Measurements from ENCODE around the gene MAN1C1.

The MAN1C1 gene

DNA sequence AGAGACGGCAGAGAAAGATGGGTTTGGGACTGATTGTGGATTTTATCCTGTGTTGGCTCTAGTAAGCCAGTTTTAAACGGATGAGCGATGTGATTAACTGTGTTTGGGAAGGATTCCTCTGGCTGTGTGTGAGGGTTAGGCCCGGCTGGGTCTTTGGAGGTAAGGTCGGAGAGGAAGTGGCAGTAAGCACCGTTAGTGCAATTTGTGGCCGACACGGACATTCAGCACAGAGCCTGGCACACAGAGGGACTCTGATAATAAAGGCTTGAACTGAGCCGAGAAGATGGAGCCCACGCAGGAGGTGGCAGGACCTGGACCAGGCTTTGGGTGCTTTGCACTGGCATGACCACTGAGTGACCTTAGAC is 204.5 kb downstream of the MAN1C1 start:
- H3K9me3 ChIP-seq (ENCODE audit: control insufficient read depth, insufficient read depth, low read depth, low read length): no peaks in the 10 kb centered on the region

DNA sequence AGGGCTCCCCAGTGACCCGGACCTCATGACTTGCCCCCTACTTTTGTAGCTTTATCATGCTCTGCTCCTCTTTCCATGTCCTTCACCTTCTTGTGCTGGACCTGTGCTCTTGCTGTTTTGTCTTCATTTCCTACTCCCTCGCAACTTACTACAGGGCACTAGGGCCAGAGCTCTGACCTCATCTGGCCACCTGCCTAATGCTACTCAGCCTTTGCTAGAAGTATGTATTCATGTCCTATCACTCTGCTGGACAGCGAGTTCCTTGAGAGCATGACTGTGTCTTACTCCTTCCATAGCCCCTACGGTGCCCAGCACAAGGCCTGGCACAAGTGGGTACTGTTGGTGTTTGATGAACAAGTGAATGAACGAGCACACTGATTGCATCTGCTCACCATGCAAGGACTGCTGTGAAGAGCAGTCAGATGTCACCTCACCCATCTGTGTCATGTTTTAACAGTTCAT is 205.1 kb downstream of the MAN1C1 start:
- no peak overlapping the region for H3K9ac ChIP-seq (ENCODE audit: low read length)
- no peaks in the 10 kb centered on the region for H3K9me3 ChIP-seq (ENCODE audit: control insufficient read depth, insufficient read depth, low read depth, low read length)
- no peak overlapping the region for H3K4me3 ChIP-seq (ENCODE audit: low read depth, low read length)
- H3K27me3 ChIP-seq (ENCODE audit: control insufficient read depth, insufficient read depth, low read length): no peaks in the 10 kb centered on the region
- H3K4me1 ChIP-seq (ENCODE audit: control insufficient read depth, insufficient read depth, low read length): peaks cover 25% of the 10 kb centered on the region
- H3K36me3 ChIP-seq (ENCODE audit: control insufficient read depth, insufficient read depth, low read length): peaks cover 14% of the 10 kb centered on the region
- no peak overlapping the region for H3K27ac ChIP-seq (ENCODE audit: low read depth, low read length)

More for the DNA sequence above, 204.5 kb downstream of the MAN1C1 start:
- Histone ChIP-seq H3K4me3 (ENCODE audit: low read depth, low read length) (peak overlapping the region; percentile 95), H3K4me1 (ENCODE audit: control insufficient read depth, insufficient read depth, low read length) (peaks cover 25% of the 10 kb centered on the region), H3K27ac (ENCODE audit: low read depth, low read length) (no peak overlapping the region), H3K27me3 (ENCODE audit: control insufficient read depth, insufficient read depth, low read length) (no peaks in the 10 kb centered on the region), H3K36me3 (ENCODE audit: control insufficient read depth, insufficient read depth, low read length) (peaks cover 12% of the 10 kb centered on the region), H3K9ac (ENCODE audit: low read length) (peak overlapping the region; percentile 86)

DNA sequence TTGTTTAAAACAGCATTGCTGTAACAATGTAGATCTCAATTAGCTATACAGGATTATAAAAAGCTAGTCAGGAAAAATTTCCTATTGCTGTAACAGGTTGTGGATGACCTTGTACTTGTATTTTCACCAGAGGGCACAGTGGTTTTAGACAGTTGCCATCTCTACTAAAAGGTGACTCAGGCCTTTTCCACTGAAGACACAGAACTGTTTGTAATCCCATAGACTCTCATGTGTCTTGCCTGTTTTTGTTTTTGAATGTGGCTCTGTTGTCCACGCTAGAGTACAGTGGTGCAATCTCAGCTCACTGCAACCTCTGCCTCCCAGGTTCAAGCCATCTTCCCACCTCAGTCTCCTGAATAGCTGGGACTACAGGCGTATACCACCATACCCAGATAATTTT is 209.0 kb downstream of the MAN1C1 start:
- Histone ChIP-seq H3K4me1 (ENCODE audit: control insufficient read depth, insufficient read depth, low read length) (peaks cover 10% of the 10 kb centered on the region; the same call in 1 of the 2 replicates), H3K36me3 (ENCODE audit: control insufficient read depth, insufficient read depth, low read length) (peaks cover 48% of the 10 kb centered on the region)

DNA sequence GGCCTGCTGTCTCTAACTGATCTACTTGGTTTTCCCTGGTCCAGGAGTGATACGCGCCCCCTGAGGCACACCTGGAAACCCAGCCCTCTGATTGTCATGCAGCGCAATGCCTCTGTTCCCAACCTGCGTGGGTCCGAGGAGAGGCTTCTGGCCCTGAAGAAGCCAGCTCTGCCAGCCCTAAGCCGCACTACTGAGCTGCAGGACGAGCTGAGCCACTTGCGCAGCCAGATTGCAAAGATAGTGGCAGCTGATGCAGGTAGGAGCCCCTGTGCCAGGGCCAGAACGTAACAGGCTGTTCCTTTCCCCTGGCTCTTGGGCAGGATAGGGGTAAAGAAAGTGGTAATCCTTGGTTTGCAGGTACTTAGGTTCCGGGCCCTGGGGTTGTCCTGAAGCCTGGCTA is 210.0 kb downstream of the MAN1C1 start:
- Histone ChIP-seq H3K4me1 (ENCODE audit: control insufficient read depth, insufficient read depth, low read length) (peaks cover 3% of the 10 kb centered on the region; the same call in 1 of the 2 replicates), H3K9me3 (ENCODE audit: control insufficient read depth, insufficient read depth, low read depth, low read length) (no peaks in the 10 kb centered on the region), H3K27ac (ENCODE audit: low read depth, low read length) (no peak overlapping the region), H3K36me3 (ENCODE audit: control insufficient read depth, insufficient read depth, low read length) (peaks cover 58% of the 10 kb centered on the region), H3K4me3 (ENCODE audit: low read depth, low read length) (no peak overlapping the region), H3K9ac (ENCODE audit: low read length) (no peak overlapping the region), H3K27me3 (ENCODE audit: control insufficient read depth, insufficient read depth, low read length) (no peaks in the 10 kb centered on the region)

More for the DNA sequence above, 209.0 kb downstream of the MAN1C1 start:
- no peaks in the 10 kb centered on the region for H3K9me3 ChIP-seq (ENCODE audit: control insufficient read depth, insufficient read depth, low read depth, low read length)
- H3K4me3 ChIP-seq (ENCODE audit: low read depth, low read length): no peak overlapping the region
- no peak overlapping the region for H3K27ac ChIP-seq (ENCODE audit: low read depth, low read length)
- no peaks in the 10 kb centered on the region for H3K27me3 ChIP-seq (ENCODE audit: control insufficient read depth, insufficient read depth, low read length)
- H3K9ac ChIP-seq (ENCODE audit: low read length): no peak overlapping the region

DNA sequence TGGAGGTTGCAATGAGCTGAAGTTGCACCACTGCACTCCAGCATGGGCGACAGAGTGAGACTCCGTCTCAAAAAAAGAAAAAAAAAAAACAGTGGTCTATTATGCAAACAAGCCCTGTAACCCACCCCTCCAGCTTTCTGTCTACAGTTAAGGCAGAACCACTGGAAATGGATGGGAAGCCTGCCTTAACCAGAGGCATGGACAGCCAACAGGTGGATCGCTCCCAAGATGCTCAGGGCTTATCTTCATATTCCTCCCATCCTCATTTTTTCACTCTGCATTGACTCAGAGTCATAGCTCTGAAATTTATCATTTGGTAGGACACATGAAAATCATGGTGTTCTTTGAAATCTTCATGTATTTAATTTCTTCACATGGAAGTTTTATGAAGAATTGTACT is 211.9 kb downstream of the MAN1C1 start:
- no peaks in the 10 kb centered on the region for H3K27me3 ChIP-seq (ENCODE audit: control insufficient read depth, insufficient read depth, low read length)
- no peak overlapping the region for H3K9ac ChIP-seq (ENCODE audit: low read length)
- no peaks in the 10 kb centered on the region for H3K9me3 ChIP-seq (ENCODE audit: control insufficient read depth, insufficient read depth, low read depth, low read length)
- H3K4me3 ChIP-seq (ENCODE audit: low read depth, low read length): no peak overlapping the region
- no peak overlapping the region for H3K27ac ChIP-seq (ENCODE audit: low read depth, low read length)
- H3K4me1 ChIP-seq (ENCODE audit: control insufficient read depth, insufficient read depth, low read length): no peaks in the 10 kb centered on the region; the same call in 1 of the 2 replicates
- peaks cover 77% of the 10 kb centered on the region for H3K36me3 ChIP-seq (ENCODE audit: control insufficient read depth, insufficient read depth, low read length)

DNA sequence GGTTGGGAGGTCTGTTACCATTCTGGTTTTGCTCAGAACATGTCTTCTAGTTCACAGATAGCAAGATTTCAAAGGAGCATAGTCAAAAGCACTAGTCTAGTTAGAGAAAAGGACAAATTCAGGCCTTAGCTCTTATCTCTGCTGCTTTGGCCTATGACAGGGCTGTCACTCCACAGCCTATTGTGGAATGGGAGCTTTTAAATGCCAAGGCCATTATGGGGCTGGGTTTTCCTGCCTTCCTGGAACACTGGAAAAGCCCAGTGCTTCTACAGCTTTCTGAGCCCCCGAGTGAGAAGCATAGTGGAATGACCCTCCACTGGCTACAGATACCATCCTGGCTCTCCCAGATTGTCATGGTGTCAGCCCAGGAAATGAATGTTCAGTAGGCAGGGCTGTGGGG is 212.5 kb downstream of the MAN1C1 start:
- Histone ChIP-seq H3K4me1 (ENCODE audit: control insufficient read depth, insufficient read depth, low read length) (no peaks in the 10 kb centered on the region; the same call in 1 of the 2 replicates), H3K9ac (ENCODE audit: low read length) (no peak overlapping the region), H3K4me3 (ENCODE audit: low read depth, low read length) (no peak overlapping the region), H3K36me3 (ENCODE audit: control insufficient read depth, insufficient read depth, low read length) (peaks cover 82% of the 10 kb centered on the region), H3K27me3 (ENCODE audit: control insufficient read depth, insufficient read depth, low read length) (no peaks in the 10 kb centered on the region), H3K27ac (ENCODE audit: low read depth, low read length) (no peak overlapping the region), H3K9me3 (ENCODE audit: control insufficient read depth, insufficient read depth, low read depth, low read length) (no peaks in the 10 kb centered on the region)

DNA sequence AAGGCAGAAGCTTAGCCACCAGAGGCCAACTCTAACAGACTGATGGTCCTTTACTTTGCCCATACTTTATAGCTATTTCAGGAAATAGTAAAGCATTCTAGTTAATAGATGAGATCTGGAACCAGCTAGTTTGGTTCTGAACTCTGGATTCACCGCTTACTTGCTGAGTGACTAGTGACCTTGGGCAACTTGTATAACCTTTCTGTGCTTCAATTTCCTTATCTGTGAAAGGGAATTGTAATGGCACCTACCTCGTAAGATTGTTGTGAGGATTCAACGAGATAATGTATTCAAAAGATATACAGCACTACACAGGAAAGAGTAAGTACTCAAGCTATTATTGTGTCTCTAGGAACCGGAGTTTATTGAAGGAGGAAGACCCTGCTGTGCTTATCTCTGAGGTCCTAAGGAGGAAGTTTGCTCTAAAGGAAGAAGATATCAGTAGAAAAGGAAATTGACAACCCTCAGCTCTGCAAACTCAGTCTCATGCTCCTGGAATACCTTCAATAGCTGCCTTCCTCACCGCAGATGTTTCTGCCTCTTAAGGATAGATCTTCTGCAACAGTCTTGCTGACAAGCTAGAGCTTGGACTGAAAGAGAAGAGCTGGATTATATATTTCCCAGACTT is 215.1 kb downstream of the MAN1C1 start:
- H3K9me3 ChIP-seq (ENCODE audit: control insufficient read depth, insufficient read depth, low read depth, low read length): no peaks in the 10 kb centered on the region
- peaks cover 91% of the 10 kb centered on the region for H3K36me3 ChIP-seq (ENCODE audit: control insufficient read depth, insufficient read depth, low read length)
- H3K4me3 ChIP-seq (ENCODE audit: low read depth, low read length): no peak overlapping the region
- peaks cover under 1% of the 10 kb centered on the region; the same call in 1 of the 2 replicates for H3K4me1 ChIP-seq (ENCODE audit: control insufficient read depth, insufficient read depth, low read length)
- no peaks in the 10 kb centered on the region for H3K27me3 ChIP-seq (ENCODE audit: control insufficient read depth, insufficient read depth, low read length)
- H3K27ac ChIP-seq (ENCODE audit: low read depth, low read length): no peak overlapping the region
- H3K9ac ChIP-seq (ENCODE audit: low read length): no peak overlapping the region

DNA sequence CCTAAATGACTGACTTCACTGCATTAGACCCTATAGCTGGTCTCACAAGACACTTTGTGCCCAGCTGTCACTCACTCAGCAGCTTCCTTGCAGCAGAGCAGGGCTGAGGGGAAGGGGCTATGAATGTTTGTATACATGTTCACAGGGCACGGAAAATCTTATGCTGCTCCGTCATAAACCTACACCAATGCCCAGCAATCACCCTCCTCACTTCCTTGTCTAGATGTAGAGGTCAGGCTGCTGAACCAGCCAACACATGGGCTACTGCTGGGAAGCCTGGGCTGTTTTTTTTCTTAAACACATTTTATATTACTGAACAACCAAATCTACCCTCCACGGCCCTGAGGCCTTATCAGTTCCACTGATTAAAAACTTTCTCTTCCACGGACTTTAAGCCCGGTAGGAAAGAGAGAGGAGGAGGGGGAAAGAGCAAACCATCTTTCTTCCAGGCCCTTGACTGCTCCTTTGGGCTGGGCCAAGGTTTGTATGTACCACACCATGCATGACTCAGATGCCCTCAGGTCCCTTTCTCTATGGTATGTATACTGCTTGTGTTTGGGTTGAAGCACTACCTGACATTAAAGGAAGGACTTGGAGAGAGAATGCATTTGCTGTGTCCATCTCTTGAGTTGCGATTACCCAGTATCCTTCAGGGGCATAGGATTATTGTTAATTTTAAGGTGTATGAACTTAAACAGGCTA is 215.9 kb downstream of the MAN1C1 start:
- peaks cover 91% of the 10 kb centered on the region for H3K36me3 ChIP-seq (ENCODE audit: control insufficient read depth, insufficient read depth, low read length)
- peaks cover 5% of the 10 kb centered on the region; the same call in 1 of the 2 replicates for H3K4me1 ChIP-seq (ENCODE audit: control insufficient read depth, insufficient read depth, low read length)
- H3K27me3 ChIP-seq (ENCODE audit: control insufficient read depth, insufficient read depth, low read length): no peaks in the 10 kb centered on the region
- no peaks in the 10 kb centered on the region for H3K9me3 ChIP-seq (ENCODE audit: control insufficient read depth, insufficient read depth, low read depth, low read length)
- no peak overlapping the region for H3K9ac ChIP-seq (ENCODE audit: low read length)
- H3K4me3 ChIP-seq (ENCODE audit: low read depth, low read length): no peak overlapping the region
- no peak overlapping the region for H3K27ac ChIP-seq (ENCODE audit: low read depth, low read length)

DNA sequence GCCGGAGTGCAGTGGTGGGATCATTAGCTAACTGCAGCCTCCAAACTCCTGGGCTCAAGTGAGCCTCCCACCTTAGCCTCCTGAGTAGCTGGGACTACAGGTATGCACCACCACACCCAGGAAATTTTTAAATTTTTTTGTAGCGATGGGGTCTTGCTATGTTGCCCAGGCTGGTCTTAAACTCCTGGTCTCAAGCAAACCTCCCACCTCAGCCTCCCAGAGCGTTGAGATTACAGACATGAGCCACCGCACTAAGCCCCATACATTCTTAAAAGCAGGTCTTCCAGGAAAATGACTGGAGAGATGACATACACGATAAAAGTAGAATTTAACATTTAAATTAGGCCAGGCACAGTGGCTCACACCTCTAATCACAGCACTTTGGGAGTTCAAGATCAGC is 216.6 kb downstream of the MAN1C1 start:
- Histone ChIP-seq H3K9me3 (ENCODE audit: control insufficient read depth, insufficient read depth, low read depth, low read length) (no peaks in the 10 kb centered on the region), H3K27me3 (ENCODE audit: control insufficient read depth, insufficient read depth, low read length) (no peaks in the 10 kb centered on the region), H3K4me1 (ENCODE audit: control insufficient read depth, insufficient read depth, low read length) (peaks cover 5% of the 10 kb centered on the region; the same call in 1 of the 2 replicates), H3K27ac (ENCODE audit: low read depth, low read length) (no peak overlapping the region), H3K36me3 (ENCODE audit: control insufficient read depth, insufficient read depth, low read length) (peaks cover 84% of the 10 kb centered on the region), H3K4me3 (ENCODE audit: low read depth, low read length) (no peak overlapping the region), H3K9ac (ENCODE audit: low read length) (no peak overlapping the region)
